ENCODE measurements around the gene CABLES1.
"Not testable (repeated sequence)": the region's sequence is repeated elsewhere in the genome, so short reads cannot be mapped to it uniquely, and the experiment has no call there.

Gene CABLES1

DNA sequence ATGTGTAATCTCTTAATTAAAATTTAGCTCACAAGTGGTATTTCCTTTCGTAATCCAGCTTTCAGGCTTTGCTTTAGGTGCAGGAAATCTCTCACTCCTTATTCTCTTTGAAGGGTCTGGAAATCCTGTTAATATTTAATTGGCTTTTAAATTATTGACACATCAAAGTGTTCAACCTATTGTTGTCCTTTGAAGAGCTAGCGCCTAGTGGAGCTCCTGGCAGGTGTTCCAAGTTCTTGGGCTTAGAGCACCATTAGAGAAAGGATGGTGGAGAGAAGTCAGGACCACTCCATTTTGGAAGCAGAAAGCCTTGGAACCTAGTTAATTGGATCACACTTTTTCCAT, 92.4 kb downstream of the CABLES1 start:
- no peak for DNase-seq

DNA sequence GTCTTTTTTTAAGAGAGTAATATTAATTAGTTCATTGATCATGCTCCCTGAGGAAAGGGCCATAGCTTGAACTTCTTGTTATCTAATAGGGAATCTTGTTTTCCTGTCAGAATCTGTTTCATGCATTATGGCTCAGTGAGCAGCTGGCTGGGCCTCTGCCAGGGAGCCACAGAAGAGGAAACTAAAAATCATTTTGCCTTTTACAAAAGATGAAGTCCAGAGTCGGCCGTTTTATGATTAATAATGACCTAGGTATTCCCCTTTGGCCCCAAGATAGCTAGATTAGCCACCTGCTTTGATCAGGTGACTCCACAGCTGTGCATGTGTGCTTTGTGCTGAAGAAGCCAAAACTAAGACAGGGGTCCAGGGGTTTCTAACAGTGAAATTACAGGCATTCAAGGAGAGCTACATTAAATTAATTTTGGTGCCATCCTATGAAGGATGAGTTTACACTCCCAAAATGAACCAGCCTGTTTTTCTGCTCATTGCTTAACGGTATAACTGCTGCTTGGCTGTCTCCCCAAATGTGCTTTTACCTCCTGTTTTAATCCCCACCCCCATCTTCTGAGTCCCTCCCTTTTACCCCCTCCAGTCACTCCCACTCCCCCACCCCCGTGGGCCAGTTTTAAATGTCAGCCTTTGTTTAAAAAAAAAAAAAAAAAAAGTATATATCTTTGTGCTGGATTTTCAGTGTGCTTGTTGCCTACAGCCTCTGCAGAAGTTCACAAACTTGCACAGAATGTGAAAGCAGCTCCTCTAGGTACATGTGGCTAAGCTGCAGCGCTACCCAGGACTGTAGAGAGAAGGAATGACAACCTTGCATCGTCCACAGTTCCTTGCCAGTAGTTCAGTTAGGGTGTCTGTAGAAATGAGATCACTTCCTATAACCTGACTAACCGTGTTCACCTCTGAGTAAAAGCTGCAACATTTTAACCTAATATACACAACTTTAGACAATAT, 93.1 kb downstream of the CABLES1 start:
- peak; percentile 21 for DNase-seq

GRCh38 chr18:23229472-23229871, 94.2 kb downstream of the CABLES1 start:
- DNase-seq: no peak

GRCh38 chr18:23230686-23231085, 95.4 kb downstream of the CABLES1 start:
- no peak for DNase-seq

GRCh38 chr18:23231340-23232021, 96.2 kb downstream of the CABLES1 start:
- DNase-seq: peak; percentile 82

DNA sequence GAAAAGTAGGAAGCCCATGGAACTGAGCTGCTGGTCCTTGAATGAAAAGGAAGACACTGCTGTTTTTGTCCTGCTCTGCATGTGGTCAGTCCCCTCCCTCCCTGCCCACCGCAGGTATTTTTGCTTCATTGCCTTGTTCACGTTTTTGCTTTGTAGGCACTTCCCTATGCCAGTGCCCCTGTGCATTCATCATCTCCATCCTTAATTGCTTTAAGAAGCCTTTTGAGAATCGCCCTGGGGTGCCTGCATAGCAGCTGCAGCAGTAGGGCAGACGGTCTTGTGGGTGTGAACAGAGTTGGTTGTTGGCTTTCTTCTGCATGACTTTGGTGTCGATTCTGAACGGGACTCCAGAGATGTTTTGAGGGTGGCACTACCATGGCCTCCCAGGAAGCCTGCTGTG, 97.0 kb downstream of the CABLES1 start:
- no peak for DNase-seq

GRCh38 chr18:23234619-23235018, 99.3 kb downstream of the CABLES1 start:
- no peak for DNase-seq

- DNase-seq: no peak
Measured at GRCh38 chr18:23235336-23235735, 100.1 kb downstream of the CABLES1 start.

DNA sequence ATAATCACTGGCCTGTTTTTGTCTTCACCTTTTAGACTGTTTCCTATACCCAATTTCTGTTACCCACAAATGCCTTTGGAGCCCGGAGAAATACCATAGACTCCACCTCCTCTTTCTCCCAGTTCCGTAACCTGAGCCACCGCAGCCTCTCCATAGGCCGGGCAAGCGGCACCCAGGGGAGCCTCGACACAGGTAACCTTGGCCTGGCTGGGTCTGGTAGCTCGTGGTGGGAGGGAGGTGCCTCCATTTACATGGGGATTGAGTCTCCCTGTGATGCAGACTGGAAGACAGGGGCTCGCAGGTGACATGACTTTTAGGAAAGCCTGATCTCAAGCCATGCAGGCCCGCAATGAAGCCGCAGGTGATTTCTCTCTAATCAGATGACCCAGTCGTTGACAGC, 100.6 kb downstream of the CABLES1 start:
- DNase-seq: no peak

- no peak for DNase-seq
Measured at GRCh38 chr18:23236876-23237468, 101.7 kb downstream of the CABLES1 start.

DNA sequence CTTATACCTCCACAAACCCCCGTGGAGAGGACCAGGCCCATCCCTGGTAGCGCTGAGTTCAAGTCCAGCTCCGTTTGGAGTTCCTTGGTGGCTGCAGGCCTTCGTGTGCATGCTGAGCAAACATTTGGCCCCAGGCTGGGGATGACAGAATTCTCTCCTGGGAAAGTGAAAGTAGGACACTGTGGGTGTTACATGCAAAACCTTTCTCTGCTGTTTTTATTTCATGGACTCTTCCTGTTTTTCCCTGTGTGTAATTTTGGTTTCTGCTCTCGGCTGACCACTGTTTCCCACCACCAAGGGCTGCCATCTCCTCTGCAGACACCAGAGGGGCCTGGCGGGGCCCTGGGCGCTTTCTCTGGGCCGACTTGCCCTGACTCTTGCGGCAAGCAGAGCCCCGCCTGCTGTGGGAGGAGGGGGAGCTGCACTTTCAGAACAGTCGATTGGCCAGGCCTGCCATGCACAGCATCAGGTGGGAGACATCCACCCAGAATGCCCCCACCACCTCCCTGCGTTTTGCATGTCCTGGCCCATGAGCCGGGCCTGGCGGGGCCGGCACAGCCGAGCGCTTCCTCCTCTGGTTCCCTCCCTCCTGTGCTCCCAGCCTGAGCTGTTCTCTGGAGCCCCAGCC, 102.4 kb downstream of the CABLES1 start:
- peak; percentile 74 for DNase-seq

GRCh38 chr18:23238152-23238531, 102.9 kb downstream of the CABLES1 start:
- DNase-seq: no peak

DNA sequence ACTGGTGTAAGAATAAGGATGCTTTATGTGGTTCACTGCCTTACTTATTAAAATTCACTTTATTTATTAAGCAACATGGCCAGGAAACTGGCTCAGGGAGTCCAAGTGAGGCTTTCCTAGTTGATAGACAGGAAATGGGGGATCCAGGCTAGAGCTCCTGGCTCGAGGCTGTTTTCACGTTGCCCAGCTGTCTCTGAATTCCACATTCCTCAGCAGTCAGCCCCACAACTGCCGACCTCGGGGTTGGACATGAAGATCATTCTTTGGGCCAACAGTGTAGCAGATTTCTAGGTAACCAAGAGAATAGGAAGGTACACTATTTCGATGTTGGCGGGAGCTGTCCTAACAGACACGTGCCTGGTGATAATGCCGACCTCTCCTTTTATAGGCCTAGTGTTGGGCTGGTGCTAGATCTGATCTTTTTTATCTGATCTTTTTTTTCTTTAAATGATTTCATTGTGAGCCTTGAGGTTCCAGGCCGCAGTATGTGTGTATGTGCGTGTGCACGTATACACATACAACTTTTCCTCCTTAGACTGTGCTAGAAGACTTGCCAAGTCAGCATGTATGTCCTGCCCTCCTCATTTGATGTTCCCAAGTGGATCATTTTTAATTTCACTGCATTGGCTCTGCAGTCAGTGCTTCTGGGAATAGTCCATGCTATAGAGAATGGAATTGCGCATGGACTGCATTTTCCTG, 103.5 kb downstream of the CABLES1 start:
- DNase-seq: no peak

DNA sequence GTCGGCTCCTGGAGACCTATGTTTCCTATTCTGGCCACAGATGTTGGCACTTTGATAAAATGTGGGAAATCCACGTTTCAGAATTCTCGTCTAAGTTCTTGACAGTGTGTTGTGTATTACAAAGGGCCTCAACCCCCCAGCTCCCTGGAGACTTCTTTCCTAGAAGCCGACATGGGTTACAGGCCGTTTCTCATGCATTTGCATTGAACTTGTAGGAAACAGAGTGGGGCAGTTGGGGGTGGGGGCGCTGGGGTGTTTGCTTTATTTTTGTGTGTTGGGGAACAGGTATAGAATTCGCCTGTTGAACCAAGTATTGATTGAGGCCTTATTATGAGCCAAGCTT, 104.0 kb downstream of the CABLES1 start:
- no peak for DNase-seq

- no peak for DNase-seq
Measured at GRCh38 chr18:23239885-23240608, 104.8 kb downstream of the CABLES1 start.

- DNase-seq: no peak
Measured at GRCh38 chr18:23240609-23240930, 105.3 kb downstream of the CABLES1 start.

DNA sequence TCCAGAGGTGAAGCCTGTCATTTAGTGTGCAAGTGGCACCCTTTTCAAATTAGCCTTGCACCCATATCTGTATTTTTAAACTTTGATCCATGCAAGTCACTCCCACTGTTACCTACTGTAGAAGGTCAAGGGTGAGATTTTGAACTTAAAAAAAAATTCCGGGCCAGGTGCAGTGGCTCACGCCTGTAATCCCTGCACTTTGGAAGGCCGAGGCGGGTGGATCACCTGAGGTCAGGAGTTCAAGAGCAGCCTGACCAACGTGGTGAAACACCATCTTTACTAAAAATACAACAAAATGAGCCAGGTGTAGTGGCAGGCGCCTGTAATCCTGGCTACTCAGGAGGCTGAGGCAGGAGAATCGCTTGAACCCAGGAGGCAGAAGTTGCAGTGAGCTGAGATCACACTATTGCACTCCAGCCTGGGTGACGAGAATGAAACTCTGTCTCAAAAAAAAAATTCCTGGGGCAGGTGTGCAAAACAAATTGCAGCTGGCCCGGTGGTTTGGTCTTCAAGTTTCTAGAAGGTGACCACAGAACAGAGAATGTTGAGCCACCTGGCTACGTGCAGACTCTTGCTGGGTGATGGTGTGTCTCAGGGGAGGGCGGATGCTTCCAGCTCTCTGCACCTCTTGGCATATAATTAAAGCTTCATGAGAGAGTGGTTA, 106.7 kb downstream of the CABLES1 start:
- not testable (repeated sequence) for DNase-seq

- no peak for DNase-seq
Measured at GRCh38 chr18:23243178-23243577, 107.9 kb downstream of the CABLES1 start.

GRCh38 chr18:23243816-23244215, 108.5 kb downstream of the CABLES1 start:
- no peak for DNase-seq

DNA sequence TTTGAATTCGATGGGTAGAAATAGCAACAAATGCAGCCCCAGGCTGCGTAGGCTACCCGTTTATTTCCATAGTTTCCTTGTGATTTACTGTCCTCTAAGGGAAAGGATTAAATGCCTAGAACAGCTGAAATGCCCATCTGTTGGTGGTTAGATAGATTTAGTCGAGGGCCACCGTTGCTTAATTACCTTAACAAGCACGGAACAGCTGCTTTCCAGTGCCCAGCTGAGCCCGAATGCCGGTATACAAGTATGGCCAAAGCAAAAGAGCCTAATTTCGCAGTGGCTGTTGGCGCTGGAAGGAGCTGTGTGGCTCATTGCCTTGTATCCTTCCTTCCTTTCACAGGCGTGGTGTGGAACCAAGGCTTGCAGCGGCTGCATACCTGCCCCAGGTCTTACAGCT, 109.1 kb downstream of the CABLES1 start:
- no peak for DNase-seq

- no peak for DNase-seq
Measured at GRCh38 chr18:23245461-23245860, 110.2 kb downstream of the CABLES1 start.

DNA sequence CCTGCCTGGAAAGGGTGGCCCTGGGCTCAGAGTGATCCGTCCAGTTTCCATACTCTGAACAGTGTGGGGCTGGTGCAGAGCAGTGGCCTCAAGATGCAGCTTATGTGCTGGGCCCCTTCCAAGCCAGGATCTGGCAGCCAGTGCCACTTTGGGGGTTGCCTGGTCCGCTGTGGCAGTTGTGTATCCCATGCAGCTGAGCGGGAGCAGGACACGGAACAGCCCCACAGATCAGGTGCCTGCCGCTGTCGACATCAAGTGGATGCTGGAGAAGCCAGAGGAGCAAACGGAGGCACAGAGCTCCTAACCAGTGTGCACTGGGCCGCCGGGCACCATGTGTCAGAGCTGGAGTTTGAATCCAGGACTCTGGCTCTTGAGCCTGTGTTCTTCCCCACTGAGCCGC, 112.0 kb downstream of the CABLES1 start:
- no peak for DNase-seq
